ENCODE measurements around the gene C1orf232.

C1orf232 gene

DNA sequence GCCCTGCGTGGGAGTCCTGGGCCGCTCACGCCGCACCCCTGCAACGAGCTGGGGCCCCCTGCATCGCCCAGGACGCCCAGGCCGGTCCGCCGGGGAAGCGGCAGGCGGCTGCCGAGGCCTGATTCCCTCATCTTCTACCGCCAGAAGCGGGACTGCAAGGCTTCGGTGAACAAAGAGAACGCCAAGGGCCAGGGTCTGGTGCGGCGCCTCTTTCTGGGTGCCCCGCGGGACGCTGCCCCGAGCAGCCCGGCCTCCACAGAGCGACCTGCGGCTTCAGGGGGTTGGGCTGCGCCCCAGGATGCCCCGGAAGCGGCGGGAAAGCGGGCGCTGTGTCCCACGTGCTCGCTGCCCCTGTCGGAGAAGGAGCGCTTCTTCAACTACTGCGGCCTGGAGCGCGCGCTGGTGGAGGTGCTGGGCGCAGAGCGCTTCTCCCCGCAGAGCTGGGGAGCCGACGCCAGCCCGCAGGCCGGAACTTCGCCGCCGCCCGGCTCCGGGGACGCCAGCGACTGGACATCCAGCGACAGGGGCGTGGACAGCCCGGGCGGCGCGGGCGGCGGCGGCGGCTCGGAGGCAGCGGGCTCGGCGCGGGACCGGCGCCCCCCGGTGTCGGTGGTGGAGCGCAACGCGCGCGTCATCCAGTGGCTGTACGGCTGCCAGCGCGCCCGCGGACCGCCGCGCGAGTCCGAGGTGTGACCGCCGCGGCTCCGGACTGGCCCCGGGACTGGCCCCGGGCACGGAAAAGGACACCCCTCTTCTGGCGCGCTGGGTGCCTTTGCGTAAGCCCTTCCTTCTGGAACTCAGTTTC lies 7.1 kb downstream of the C1orf232 start:
- peak; percentile 13; the same call in 1 of the 2 replicates for TF ChIP-seq CTCF (conservative IDR thresholded peaks at IDR 0.05; ENCODE audit: low read length)
- peak overlapping the region; percentile 37 for H3K4me3 ChIP-seq (ENCODE audit: low read length)
- peak; percentile 39 for DNase-seq (ENCODE audit: low read depth)

GRCh38 chr1:26160527-26161414 lies 8.0 kb downstream of the C1orf232 start:
- TF ChIP-seq CTCF (conservative IDR thresholded peaks at IDR 0.05; ENCODE audit: low read length) = no peak
- H3K4me3 ChIP-seq (ENCODE audit: low read length) = no peak overlapping the region; the same call in 1 of the 2 replicates
- DNase-seq (ENCODE audit: low read depth) = no peak

DNA sequence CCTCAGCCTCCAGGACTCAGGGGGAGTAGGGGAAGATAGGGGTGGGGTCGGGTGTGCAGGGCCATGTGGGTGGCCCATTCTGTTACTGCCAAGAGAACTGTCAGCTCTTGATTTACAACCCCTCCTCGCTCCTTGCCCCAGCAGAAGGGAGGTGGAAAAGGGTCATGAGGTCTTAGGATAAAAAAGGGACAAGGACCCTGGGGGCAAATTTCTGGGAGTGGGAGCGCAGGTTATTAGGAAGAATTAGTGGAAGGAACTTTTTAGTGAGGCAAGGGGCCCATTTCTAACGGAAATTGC lies 9.1 kb downstream of the C1orf232 start:
- no peak for DNase-seq (ENCODE audit: low read depth)
- no peak overlapping the region for H3K4me3 ChIP-seq (ENCODE audit: low read length)
- TF ChIP-seq CTCF (conservative IDR thresholded peaks at IDR 0.05; ENCODE audit: low read length) = no peak

GRCh38 chr1:26158908-26159742 lies 9.6 kb downstream of the C1orf232 start, which contains the start of gene FAM110D:
Gene FAM110D (plus strand): TSS chr1:26159079. CDS start chr1:26161292, 2,213 bp downstream.
- no peak for TF ChIP-seq CTCF (conservative IDR thresholded peaks at IDR 0.05; ENCODE audit: low read length)
- DNase-seq (ENCODE audit: low read depth) = no peak
- H3K4me3 ChIP-seq (ENCODE audit: low read length) = no peak within 1 kb of the TSS

DNA sequence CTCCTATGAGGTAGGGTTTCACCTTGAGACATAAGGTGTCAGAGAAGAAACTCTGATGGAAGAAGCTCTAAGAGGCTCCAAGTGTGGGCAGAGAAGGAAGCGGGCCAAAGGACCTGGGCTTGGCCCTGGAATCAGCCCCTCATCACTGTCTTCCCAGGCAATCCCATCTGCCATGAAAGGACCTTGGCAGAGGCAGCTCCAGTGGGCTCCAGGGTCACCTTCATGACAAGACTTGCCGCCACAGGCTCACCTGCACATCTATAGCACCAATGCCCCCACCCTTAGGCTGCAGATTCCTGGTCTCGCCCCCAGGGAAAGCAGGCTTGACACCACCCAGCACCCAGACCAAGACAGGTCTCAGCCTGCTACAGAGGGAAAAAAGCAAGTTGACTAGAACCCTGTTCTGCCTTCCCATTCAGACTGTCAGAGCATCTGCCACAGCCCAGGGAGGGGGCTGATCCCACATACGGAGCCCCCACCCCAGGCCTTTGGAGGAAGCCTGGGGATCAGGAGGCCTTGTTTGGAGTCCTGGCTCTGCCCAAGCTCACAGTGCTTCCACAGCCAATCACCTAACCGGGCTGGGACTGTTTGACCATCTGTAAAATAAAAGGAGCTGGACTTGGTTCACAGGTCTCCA lies 10.4 kb downstream of the C1orf232 start:
- no peak for TF ChIP-seq CTCF (conservative IDR thresholded peaks at IDR 0.05; ENCODE audit: low read length)
- H3K4me3 ChIP-seq (ENCODE audit: low read length) = no peak overlapping the region
- DNase-seq (ENCODE audit: low read depth) = no peak

DNA sequence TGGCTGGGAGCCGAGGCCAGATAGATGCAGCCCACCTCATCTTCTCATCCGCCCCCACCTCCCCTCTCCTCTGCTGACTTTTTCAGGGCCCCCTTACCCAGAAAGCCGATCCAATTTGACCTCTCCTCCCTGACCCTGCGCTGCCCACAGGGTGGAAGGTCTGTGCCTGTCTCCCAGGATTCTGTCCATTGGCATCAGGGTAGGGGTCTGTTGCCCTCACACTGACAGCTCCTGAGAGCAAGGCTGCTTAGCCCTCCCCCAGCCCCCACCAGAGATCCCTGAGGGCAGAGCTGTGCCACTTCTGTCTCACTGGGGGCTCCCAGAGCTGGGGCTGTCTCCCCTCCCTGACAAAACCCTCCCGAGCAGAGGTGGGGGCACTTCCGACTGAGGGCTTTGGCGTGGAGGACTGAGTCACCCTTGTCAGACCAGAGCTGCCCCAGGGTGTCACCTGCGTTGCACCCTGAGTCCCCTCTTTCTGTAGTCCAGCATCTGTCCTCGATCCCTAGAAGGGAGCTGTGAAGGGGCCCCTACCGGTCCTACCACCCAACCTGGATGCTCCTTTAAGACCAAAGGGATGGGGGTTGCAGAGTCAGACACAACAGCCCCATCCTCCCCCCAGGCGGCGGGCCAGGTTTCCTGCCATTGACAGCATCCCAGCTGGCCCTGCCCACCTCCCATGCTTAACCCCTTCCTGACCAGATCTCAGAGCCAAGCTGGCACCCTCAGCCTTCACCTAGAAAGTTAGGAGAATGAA lies 12.3 kb downstream of the C1orf232 start:
- no peak overlapping the region for H3K4me3 ChIP-seq (ENCODE audit: low read length)
- TF ChIP-seq CTCF (conservative IDR thresholded peaks at IDR 0.05; ENCODE audit: low read length) = no peak
- DNase-seq (ENCODE audit: low read depth) = no peak
